ENCODE results near the gene RAB7A. TPM values are rescaled to one million over a fixed set of nuclear protein-coding genes. Genes with fewer than 3 reads are reported as not detected.

The RAB7A gene
- total and polyA plus RNA-seq, 2 donors (not counting 1 experiment from before 2014, with no cell fraction given): 62.7 to 138 TPM

- Histone ChIP-seq H3K36me3 (replicated peaks in 1 of 2; ENCODE audit: control extremely low read depth in 1 of 2, control insufficient read depth in 1 of 2, extremely low read depth in 1 of 2, insufficient read depth in 2 of 2, low read length in 1 of 2) (no peaks in the 10 kb centered on the region), H3K9ac (ENCODE audit: low read length) (peak overlapping the region; percentile 81), H3K9me3 (ENCODE audit: control extremely low read depth in 1 of 3, control insufficient read depth in 2 of 3, insufficient read depth in 1 of 3, low read length in 2 of 3) (no peaks in the 10 kb centered on the region), H2AFZ (ENCODE audit: insufficient read depth, low read depth, low read length, poor library complexity, severe bottlenecking) (peak overlapping the region; percentile 85), H3K4me2 (replicated peaks; ENCODE audit: low read depth, low read length, poor library complexity, severe bottlenecking) (peak overlapping the region; percentile 98), H4K20me1 (ENCODE audit: control insufficient read depth, insufficient read depth, low read length, poor library complexity, severe bottlenecking) (no peaks in the 10 kb centered on the region), H3K27me3 (replicated peaks in 1 of 4; ENCODE audit: control extremely low read depth in 1 of 4, control insufficient read depth in 3 of 4, insufficient read depth in 4 of 4, low read length in 3 of 4) (peaks cover 0 to 5% (median 0%) of the 10 kb centered on the region in 4 experiments), H3K4me3 (ENCODE audit: control extremely low read depth in 1 of 5, extremely low read depth in 1 of 5, insufficient read depth in 1 of 5, low read depth in 2 of 5, low read length in 4 of 5) (peak overlapping the region; percentile 21 to 78 (median 62)), H3K27ac (ENCODE audit: low read length in 2 of 2) (no peak overlapping the region), H3K4me1 (ENCODE audit: control insufficient read depth in 2 of 2, insufficient read depth in 2 of 2, low read length in 2 of 2) (peaks cover 3 to 9% of the 10 kb centered on the region in 2 donors), H3K79me2 (ENCODE audit: control insufficient read depth, insufficient read depth, low read length) (no peaks in the 10 kb centered on the region)
- intact Hi-C loops (cut with micrococcal nuclease): no loop called here
- peak; percentile 42 for DNase-seq
- peak; percentile 39 for ATAC-seq (ENCODE audit: low read depth)
- ChIA-PET POLR2A (no interaction called here), CTCF (interaction anchor here (0.6 to 1.2 kb wide), 2 partner anchors 9 to 18 kb away, joined by 4 read pairs; no protein-coding TSS in a partner anchor)
- 4% methylated on average over 38 of the region's 53 CpGs for WGBS (ENCODE audit: insufficient coverage)
- Mint-ChIP-seq H3K4me3 (peak overlapping the region; percentile 84), H3K9me3 (ENCODE audit: insufficient read depth) (no peaks in the 10 kb centered on the region), H3K4me1 (peaks cover 3% of the 10 kb centered on the region), H3K27ac (no peak overlapping the region), H3K27me3 (no peaks in the 10 kb centered on the region)
- no peak for TF ChIP-seq CTCF (IDR thresholded peaks at IDR 0.05)
- TF ChIP-seq EZH2 (IDR thresholded peaks at IDR 0.05; ENCODE audit: borderline replicate concordance, insufficient read depth, low read depth, low read length, poor library complexity, severe bottlenecking): no peak
Observed at GRCh38 chr3:128698211-128699047, 27.6 kb upstream of the RAB7A start.

Data from B cell (primary cell).